Measurements from ENCODE around the gene CUEDC2.

The CUEDC2 gene

DNA sequence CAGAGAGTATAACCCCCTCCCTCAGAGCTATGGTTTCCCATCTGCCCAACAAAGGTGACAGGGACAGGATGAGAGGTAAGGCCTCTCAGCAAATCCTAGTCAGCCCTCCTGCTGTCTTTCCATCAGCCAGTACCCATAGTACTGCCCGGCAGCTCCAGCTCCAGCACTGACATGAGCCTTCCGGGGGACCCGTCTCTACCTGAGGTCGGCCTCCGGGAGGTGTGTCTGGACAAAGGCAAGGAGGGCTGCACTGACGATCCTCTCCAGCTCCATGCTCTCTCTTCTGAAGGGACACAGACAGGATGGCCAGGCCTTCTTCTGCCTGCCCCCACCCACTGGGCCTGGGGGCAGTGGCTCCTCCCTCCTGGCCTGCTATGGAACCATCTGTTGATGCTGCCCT, 7.5 kb downstream of the CUEDC2 start:
- TF ChIP-seq, protein P1, sequence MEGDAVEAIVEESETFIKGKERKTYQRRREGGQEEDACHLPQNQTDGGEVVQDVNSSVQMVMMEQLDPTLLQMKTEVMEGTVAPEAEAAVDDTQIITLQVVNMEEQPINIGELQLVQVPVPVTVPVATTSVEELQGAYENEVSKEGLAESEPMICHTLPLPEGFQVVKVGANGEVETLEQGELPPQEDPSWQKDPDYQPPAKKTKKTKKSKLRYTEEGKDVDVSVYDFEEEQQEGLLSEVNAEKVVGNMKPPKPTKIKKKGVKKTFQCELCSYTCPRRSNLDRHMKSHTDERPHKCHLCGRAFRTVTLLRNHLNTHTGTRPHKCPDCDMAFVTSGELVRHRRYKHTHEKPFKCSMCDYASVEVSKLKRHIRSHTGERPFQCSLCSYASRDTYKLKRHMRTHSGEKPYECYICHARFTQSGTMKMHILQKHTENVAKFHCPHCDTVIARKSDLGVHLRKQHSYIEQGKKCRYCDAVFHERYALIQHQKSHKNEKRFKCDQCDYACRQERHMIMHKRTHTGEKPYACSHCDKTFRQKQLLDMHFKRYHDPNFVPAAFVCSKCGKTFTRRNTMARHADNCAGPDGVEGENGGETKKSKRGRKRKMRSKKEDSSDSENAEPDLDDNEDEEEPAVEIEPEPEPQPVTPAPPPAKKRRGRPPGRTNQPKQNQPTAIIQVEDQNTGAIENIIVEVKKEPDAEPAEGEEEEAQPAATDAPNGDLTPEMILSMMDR (IDR thresholded peaks at IDR 0.05; ENCODE audit: control insufficient read depth, extremely low read depth, insufficient read depth), result no peak
- no peak for DNase-seq (ENCODE audit: low read depth)
- no peak overlapping the region for H3K4me3 ChIP-seq (ENCODE audit: low read depth, low read length)

DNA sequence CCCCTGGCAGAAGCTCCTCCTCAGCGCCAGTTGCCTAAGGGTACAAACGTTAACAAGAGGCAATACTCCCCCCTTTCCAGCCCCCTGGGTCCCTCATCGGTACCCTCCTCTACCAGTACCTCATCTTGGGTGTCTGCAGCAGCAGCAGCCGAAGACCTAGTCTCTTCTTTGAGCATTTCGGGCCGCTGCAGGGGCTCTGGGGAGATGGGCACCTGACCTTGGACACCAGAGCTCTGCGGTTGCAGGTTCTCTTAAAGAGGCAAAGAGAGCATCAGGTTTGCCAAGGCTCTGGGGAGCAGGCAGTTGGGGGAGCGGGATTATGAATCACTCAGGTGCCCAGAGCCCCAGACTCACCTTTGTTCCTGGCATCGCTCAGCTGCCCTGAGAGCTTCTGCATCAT, 8.2 kb downstream of the CUEDC2 start:
- TF ChIP-seq, protein P1 (IDR thresholded peaks at IDR 0.05; ENCODE audit: control insufficient read depth, extremely low read depth, insufficient read depth), result no peak
- no peak for DNase-seq (ENCODE audit: low read depth)

DNA sequence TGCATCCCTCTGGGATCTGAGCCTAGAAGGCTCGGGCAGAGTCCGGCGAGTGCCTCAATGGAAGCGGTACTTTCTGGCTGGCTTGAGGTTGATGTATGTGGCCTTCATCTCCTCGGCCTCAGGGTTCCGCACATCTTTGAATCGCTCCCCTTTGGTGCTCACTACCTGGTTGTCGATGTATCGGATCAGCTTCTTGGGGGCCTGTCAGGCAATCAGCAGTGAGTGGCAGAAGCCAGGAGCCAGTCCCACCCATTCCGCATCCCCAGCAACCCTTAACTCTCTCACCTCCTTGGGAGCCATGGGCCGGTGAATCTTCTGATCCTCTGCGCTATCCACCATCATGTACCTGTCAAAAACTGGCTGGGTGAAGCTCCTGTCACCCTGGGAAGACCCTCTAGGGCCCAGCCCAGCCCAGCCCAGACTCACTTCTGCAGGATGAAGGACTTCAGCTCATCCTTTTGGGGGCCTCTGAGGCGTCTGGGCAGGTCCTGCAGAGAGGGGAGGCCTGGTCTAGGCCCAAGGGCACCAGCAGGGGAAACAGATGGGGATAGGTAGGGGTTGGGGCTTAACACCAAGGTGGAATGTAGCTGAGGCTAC, 8.9 kb downstream of the CUEDC2 start:
- TF ChIP-seq, protein P1 (IDR thresholded peaks at IDR 0.05; ENCODE audit: control insufficient read depth, extremely low read depth, insufficient read depth), result no peak
- no peak overlapping the region for H3K4me3 ChIP-seq (ENCODE audit: low read depth, low read length)
- DNase-seq (ENCODE audit: low read depth), result no peak

More for the DNA sequence above, 8.2 kb downstream of the CUEDC2 start:
- no peak overlapping the region for H3K4me3 ChIP-seq (ENCODE audit: low read depth, low read length)

DNA sequence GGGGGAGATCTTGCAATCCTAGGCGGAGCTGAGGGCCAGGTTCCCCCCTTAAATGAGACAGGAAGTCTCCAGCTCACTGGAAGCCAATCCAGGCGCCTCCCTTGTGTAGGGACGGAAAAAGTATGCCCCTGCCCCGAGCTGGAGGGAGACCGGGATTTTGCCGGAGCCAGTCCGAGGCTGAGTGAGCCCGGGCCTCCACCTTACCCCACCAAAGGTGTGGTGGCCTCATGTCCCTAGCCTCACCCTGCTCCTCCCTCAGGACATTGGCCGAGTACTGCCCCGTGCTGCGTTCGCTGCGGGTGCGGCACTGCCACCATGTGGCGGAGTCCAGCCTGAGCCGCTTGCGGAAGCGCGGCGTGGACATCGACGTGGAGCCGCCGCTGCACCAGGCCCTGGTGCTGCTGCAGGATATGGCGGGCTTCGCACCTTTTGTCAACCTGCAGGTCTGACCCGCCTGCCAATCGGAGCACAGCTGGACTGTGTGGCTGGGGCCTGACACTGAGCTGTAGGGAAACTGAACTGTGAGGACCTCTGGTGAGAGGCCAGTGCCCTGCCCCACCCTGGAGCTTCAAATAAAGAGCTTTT, 9.7 kb downstream of the CUEDC2 start:
- peak overlapping the region; percentile 92 for H3K4me3 ChIP-seq (ENCODE audit: low read depth, low read length)
- peak; percentile 67 for DNase-seq (ENCODE audit: low read depth)
- TF ChIP-seq, protein P1 (IDR thresholded peaks at IDR 0.05; ENCODE audit: control insufficient read depth, extremely low read depth, insufficient read depth), result peak; percentile 99

DNA sequence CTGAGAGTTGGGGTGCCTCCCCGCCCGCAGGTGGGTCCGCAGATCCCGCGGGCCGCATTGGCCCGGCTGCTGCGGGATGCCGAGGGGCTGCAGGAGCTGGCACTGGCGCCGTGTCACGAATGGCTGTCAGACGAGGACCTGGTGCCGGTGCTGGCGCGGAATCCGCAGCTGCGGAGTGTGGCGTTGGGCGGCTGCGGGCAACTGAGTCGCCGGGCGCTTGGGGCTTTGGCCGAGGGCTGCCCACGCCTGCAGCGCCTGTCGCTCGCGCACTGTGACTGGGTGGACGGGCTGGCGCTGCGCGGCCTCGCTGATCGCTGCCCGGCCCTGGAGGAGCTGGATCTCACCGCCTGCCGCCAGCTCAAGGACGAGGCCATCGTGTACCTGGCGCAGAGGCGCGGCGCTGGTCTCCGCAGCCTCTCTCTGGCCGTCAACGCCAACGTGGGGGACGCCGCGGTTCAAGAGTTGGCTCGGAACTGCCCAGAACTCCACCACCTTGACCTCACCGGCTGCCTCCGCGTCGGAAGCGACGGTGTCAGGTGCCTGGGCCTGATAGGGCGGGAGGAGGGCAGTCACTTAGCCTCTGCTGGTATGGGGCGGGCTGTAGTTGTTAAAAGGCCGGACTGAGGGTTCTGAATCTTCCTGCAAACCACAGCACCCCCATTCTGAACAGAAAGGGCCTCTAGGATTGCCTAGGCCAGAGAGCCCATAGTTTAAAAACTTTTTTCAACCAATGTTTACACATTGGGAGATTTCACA, 10.4 kb downstream of the CUEDC2 start:
- peak; percentile 26 for DNase-seq (ENCODE audit: low read depth)
- TF ChIP-seq, protein P1 (IDR thresholded peaks at IDR 0.05; ENCODE audit: control insufficient read depth, extremely low read depth, insufficient read depth), result no peak
- H3K4me3 ChIP-seq (ENCODE audit: low read depth, low read length), result peak overlapping the region; percentile 92

DNA sequence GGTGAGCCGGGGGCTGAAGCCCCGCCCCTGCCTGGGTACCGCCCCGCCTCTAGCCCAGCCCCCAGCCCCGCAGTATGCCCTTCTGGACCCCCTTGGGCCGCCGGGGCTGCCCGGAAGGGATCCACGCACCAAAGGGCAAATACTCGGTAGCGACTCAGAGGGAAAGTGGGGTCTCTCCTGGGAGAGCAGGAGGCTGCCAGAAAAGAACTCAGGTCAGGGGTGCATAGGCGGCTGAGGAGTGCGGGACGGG, 10.9 kb downstream of the CUEDC2 start:
- no peak for DNase-seq (ENCODE audit: low read depth)
- H3K4me3 ChIP-seq (ENCODE audit: low read depth, low read length), result peak overlapping the region; percentile 92
- TF ChIP-seq, protein P1 (IDR thresholded peaks at IDR 0.05; ENCODE audit: control insufficient read depth, extremely low read depth, insufficient read depth), result no peak

Data from LNCaP clone FGC (cell line).